ENCODE results near the gene BICD1. TPM values are rescaled to one million over a fixed set of nuclear protein-coding genes. Genes with fewer than 3 reads are reported as not detected.

BICD1 gene
- total and polyA plus RNA-seq, 2 experiments from 2014 or later, result 59.3 to 83.6 TPM

- Mint-ChIP-seq H3K36me3 (ENCODE audit: low read depth) (peaks cover 24% of the 10 kb centered on the region), H3K27ac (peak overlapping the region; percentile 98)
- ATAC-seq, result peak; percentile 9
Measured at GRCh38 chr12:32107359-32108267, 966 bp downstream of the BICD1 start.

More at GRCh38 chr12:32107359-32108267, 966 bp downstream of the BICD1 start:
- no peaks in the 10 kb centered on the region for H3K9me2 ChIP-seq (ENCODE audit: insufficient read depth)
- Mint-ChIP-seq H3K4me1 (peaks cover 29% of the 10 kb centered on the region), H3K4me3 (peak overlapping the region; percentile 99), H3K9me3 (peaks cover 2% of the 10 kb centered on the region; the same call in 2 of the 3 replicates), H3K27me3 (ENCODE audit: insufficient read depth, low read depth, poor library complexity) (peaks cover 6% of the 10 kb centered on the region)
- H3K27me3 ChIP-seq (ENCODE audit: insufficient read depth), result no peaks in the 10 kb centered on the region
- TF ChIP-seq NANOG (IDR thresholded peaks at IDR 0.05; ENCODE audit: borderline replicate concordance), result no peak
- no peak for TF ChIP-seq JUNB (IDR thresholded peaks at IDR 0.05; ENCODE audit: unreplicated experiment)
- no peak for TF ChIP-seq ETS1 (IDR thresholded peaks at IDR 0.05)
- TF ChIP-seq ZNF114 (CRISPR knock-in tag; IDR thresholded peaks at IDR 0.05), result no peak
- no peak for TF ChIP-seq ZNF462 (CRISPR knock-in tag; IDR thresholded peaks at IDR 0.05)
- peak overlapping the region; percentile 96 for H3K4me2 ChIP-seq
- H3F3A ChIP-seq (replicated peaks; ENCODE audit: low read depth), result no peaks in the 10 kb centered on the region
- H2AFZ ChIP-seq, result 0 out of 2 replicates have a peak overlapping the region, but pooled peaks have one; percentile 14
- no peaks in the 10 kb centered on the region for H3K36me3 ChIP-seq (ENCODE audit: insufficient read depth)
- H3K4me1 ChIP-seq (ENCODE audit: insufficient read depth), result peaks cover 46% of the 10 kb centered on the region
- peaks cover 58% of the 10 kb centered on the region for H3K79me2 ChIP-seq (replicated peaks; ENCODE audit: insufficient read depth)
- peak overlapping the region; percentile 95 for H3K4me3 ChIP-seq
- H3K27ac ChIP-seq (ENCODE audit: low read depth), result peak overlapping the region; percentile 87
- peak; percentile 38 for DNase-seq (ENCODE audit: low spot score)
- H4K20me1 ChIP-seq (replicated peaks; ENCODE audit: insufficient read depth), result no peaks in the 10 kb centered on the region; the same call in 1 of the 2 replicates
